Prostate gland (tissue), 2 donors: Measurements from ENCODE around the gene TFF3. TPM values are rescaled to one million over a fixed set of nuclear protein-coding genes. Genes with fewer than 3 reads are reported as not detected.

Experiments
- DNase-seq: peaks from one replicate; pipeline ENCODE4 v3.0.0-alpha.2; 2019; ENCODE audit warnings: low spot score
- H3K27ac ChIP-seq, 2 donors: fragments of 200-600 bp; sonication (generic); 2 replicates each; pipeline ENCODE4 v1.5.1; 2017 to 2019
- H3K27me3 ChIP-seq: fragments of 200-600 bp; sonication (generic); replicated peaks from 2 replicates; pipeline ENCODE4 v1.5.1; 2019; ENCODE audit not compliant: insufficient read depth
- H3K36me3 ChIP-seq, 2 donors: fragments of 200-600 bp; sonication (generic); 1 replicate in 1 of 2; 2 replicates in 1 of 2; pipeline versions ENCODE4 v1.5.1 to v1.8.1; 2017 to 2019
- H3K4me1 ChIP-seq: fragments of 200-600 bp; sonication (generic); replicated peaks from 2 replicates; pipeline ENCODE4 v1.5.1; 2019
- H3K4me3 ChIP-seq, 2 donors: fragments of 200-600 bp; sonication (generic); 2 replicates each; pipeline ENCODE4 v1.5.1; 2017 to 2019
- H3K9me3 ChIP-seq: fragments of 200-600 bp; sonication (generic); 2 replicates; pipeline ENCODE4 v1.5.1; 2017
- CTCF ChIP-seq, 4 experiments: fragments of 200-600 bp in 2 of 4; fragments of 450-650 bp in 2 of 4; sonication (generic) in 2 of 4; IDR thresholded peaks; 1 replicate in 3 of 4; 2 replicates in 1 of 4; pipeline ENCODE4 v1.5.1; 2016 to 2019; ENCODE audit warnings: antibody characterized with exemption in 4 of 4, mild to moderate bottlenecking in 2 of 4, moderate library complexity in 2 of 4
- POLR2A ChIP-seq: fragments of 450-650 bp; IDR thresholded peaks from one replicate; pipeline ENCODE4 v1.6.1; 2016; ENCODE audit warnings: antibody characterized with exemption, mild to moderate bottlenecking
- POLR2AphosphoS5 ChIP-seq: sonication (generic); formaldehyde crosslinking; IDR thresholded peaks from one replicate; pipeline ENCODE4 v1.6.1; 2017; ENCODE audit warnings: antibody characterized with exemption
- WGBS: methylation state at CpG from one replicate; pipeline ENCODE4 v1.1.5; 2018; 5-methylcytosine and 5-hydroxymethylcytosine counted together
- intact Hi-C: fragments of 100-400 bp; cut with DNase I; formaldehyde crosslinking; loops from one replicate; pipeline ENCODE4 v1.14.2; 2022
- total RNA-seq, 2 donors: library from RNA; depleted of rRNA; stranded (reverse); fragments of >200 nt; gene quantifications; one replicate each; pipeline ENCODE4 v1.1.0, GENCODE V29; 2016

The TFF3 gene
- total RNA-seq, 2 donors from 2014 or later, result 30.6 to 49.8 TPM

GRCh38 chr21:42291003-42291750, 24.0 kb downstream of the TFF3 start:
- H3K27ac ChIP-seq, result no peak overlapping the region
- WGBS, result 89% methylated on average over 35 of the region's 35 CpGs
- intact Hi-C loops, result no loop called here
- no peaks in the 10 kb centered on the region for H3K36me3 ChIP-seq
- H3K9me3 ChIP-seq, result no peaks in the 10 kb centered on the region
- H3K4me3 ChIP-seq, result no peak overlapping the region
- no peaks in the 10 kb centered on the region for H3K27me3 ChIP-seq
- H3K4me1 ChIP-seq, result no peaks in the 10 kb centered on the region
- DNase-seq, result no peak
- no peak for TF ChIP-seq POLR2A
- TF ChIP-seq CTCF (IDR thresholded peaks at IDR 0.05), result no peak
- TF ChIP-seq POLR2AphosphoS5, result no peak

GRCh38 chr21:42290505-42290904, 24.7 kb downstream of the TFF3 start:
- TF ChIP-seq POLR2A (no peak), POLR2AphosphoS5 (no peak), CTCF (IDR thresholded peaks at IDR 0.05) (no peak)
- DNase-seq, result no peak
- H3K9me3 ChIP-seq, result no peaks in the 10 kb centered on the region
- H3K4me3 ChIP-seq, result no peak overlapping the region
- intact Hi-C loops, result no loop called here
- no peak overlapping the region for H3K27ac ChIP-seq
- no peaks in the 10 kb centered on the region for H3K27me3 ChIP-seq
- H3K4me1 ChIP-seq, result no peaks in the 10 kb centered on the region
- no peaks in the 10 kb centered on the region for H3K36me3 ChIP-seq
- 78% methylated on average over 3 of the region's 3 CpGs for WGBS

- H3K27ac ChIP-seq, result no peak overlapping the region
- H3K9me3 ChIP-seq, result no peaks in the 10 kb centered on the region
- intact Hi-C loops, result no loop called here
- DNase-seq, result no peak
- no peak overlapping the region for H3K4me3 ChIP-seq
- no peaks in the 10 kb centered on the region for H3K36me3 ChIP-seq
- 83% methylated on average over 18 of the region's 18 CpGs for WGBS
- H3K27me3 ChIP-seq, result no peaks in the 10 kb centered on the region
- H3K4me1 ChIP-seq, result no peaks in the 10 kb centered on the region
- no peak for TF ChIP-seq POLR2A
- TF ChIP-seq POLR2AphosphoS5, result no peak
- TF ChIP-seq CTCF (IDR thresholded peaks at IDR 0.05), result no peak
These were observed 25.3 kb downstream of the TFF3 start for GRCh38 chr21:42289926-42290325.

GRCh38 chr21:42288962-42289361, 26.2 kb downstream of the TFF3 start:
- 96% methylated on average over 5 of the region's 5 CpGs for WGBS
- no peaks in the 10 kb centered on the region for H3K27me3 ChIP-seq
- H3K27ac ChIP-seq, result no peak overlapping the region
- TF ChIP-seq POLR2A (no peak), CTCF (IDR thresholded peaks at IDR 0.05) (no peak)
- H3K4me1 ChIP-seq, result no peaks in the 10 kb centered on the region
- H3K36me3 ChIP-seq, result no peaks in the 10 kb centered on the region
- no peak for DNase-seq
- H3K9me3 ChIP-seq, result no peaks in the 10 kb centered on the region
- intact Hi-C loops, result no loop called here
- no peak overlapping the region for H3K4me3 ChIP-seq
